ENCODE results near the gene SPEG.

DNA sequence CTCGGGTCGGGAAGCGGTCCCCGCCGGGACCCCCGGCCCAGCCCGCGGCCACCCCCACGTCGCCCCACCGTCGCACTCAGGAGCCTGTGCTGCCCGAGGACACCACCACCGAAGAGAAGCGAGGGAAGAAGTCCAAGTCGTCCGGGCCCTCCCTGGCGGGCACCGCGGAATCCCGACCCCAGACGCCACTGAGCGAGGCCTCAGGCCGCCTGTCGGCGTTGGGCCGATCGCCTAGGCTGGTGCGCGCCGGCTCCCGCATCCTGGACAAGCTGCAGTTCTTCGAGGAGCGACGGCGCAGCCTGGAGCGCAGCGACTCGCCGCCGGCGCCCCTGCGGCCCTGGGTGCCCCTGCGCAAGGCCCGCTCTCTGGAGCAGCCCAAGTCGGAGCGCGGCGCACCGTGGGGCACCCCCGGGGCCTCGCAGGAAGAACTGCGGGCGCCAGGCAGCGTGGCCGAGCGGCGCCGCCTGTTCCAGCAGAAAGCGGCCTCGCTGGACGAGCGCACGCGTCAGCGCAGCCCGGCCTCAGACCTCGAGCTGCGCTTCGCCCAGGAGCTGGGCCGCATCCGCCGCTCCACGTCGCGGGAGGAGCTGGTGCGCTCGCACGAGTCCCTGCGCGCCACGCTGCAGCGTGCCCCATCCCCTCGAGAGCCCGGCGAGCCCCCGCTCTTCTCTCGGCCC lies 13.6 kb downstream of the SPEG start:
- TF ChIP-seq POLR2A (IDR thresholded peaks at IDR 0.05): no peak
- TF ChIP-seq, protein P1, sequence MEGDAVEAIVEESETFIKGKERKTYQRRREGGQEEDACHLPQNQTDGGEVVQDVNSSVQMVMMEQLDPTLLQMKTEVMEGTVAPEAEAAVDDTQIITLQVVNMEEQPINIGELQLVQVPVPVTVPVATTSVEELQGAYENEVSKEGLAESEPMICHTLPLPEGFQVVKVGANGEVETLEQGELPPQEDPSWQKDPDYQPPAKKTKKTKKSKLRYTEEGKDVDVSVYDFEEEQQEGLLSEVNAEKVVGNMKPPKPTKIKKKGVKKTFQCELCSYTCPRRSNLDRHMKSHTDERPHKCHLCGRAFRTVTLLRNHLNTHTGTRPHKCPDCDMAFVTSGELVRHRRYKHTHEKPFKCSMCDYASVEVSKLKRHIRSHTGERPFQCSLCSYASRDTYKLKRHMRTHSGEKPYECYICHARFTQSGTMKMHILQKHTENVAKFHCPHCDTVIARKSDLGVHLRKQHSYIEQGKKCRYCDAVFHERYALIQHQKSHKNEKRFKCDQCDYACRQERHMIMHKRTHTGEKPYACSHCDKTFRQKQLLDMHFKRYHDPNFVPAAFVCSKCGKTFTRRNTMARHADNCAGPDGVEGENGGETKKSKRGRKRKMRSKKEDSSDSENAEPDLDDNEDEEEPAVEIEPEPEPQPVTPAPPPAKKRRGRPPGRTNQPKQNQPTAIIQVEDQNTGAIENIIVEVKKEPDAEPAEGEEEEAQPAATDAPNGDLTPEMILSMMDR (IDR thresholded peaks at IDR 0.05): no peak
